Activated CD4-positive, alpha-beta T cell treated with anti-CD3 and anti-CD28 coated beads, Interleukin-10, Interleukin-2, amounts not matched to agents 100 ng/mL and 50 ng/mL, durations not matched to agents 16 hours and 8 hours (primary cell): ENCODE measurements around the gene TP53RK.
"Not testable (repeated sequence)": the region's sequence is repeated elsewhere in the genome, so short reads cannot be mapped to it uniquely, and the experiment has no call there.

Experiments used
- DNase-seq: peaks from one replicate; pipeline ENCODE4 v3.0.0-alpha.2; 2020

TP53RK gene

DNA sequence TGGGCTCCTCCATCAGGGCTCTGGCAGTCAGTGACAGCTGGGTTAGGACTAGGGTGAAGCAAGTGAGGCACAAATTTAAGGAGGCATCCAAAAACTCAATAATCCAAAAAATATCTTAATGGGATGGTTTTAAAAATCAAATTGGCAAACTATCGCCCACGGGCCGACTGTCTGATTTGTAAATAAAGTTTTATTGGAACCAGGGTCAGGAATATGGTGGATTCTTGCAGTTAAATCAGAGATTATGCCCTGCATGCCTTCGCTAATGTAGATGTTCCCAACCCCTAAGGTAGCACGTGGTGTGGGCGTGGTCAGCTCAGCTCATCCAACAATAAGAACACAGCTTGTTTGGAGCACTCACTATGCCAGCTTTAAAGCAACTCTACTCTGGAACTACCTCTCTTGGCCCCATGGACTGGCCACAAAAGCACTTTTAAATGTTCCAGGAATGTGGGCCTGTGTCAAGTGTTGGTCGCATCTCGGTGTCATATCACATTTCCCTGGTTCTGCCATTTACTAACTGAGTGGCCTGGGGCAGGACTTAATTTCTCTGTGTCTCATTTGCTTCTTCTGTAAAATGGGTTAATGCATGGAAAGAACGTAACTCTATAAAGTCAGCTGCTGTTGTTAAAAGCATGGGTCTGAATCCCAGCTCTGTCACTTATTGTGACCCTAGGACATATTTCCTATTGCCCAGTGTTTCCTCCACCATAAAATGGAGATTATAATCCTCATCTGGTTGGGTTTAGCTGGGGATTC is 7.0 kb downstream of the TP53RK start:
- no peak for DNase-seq

DNA sequence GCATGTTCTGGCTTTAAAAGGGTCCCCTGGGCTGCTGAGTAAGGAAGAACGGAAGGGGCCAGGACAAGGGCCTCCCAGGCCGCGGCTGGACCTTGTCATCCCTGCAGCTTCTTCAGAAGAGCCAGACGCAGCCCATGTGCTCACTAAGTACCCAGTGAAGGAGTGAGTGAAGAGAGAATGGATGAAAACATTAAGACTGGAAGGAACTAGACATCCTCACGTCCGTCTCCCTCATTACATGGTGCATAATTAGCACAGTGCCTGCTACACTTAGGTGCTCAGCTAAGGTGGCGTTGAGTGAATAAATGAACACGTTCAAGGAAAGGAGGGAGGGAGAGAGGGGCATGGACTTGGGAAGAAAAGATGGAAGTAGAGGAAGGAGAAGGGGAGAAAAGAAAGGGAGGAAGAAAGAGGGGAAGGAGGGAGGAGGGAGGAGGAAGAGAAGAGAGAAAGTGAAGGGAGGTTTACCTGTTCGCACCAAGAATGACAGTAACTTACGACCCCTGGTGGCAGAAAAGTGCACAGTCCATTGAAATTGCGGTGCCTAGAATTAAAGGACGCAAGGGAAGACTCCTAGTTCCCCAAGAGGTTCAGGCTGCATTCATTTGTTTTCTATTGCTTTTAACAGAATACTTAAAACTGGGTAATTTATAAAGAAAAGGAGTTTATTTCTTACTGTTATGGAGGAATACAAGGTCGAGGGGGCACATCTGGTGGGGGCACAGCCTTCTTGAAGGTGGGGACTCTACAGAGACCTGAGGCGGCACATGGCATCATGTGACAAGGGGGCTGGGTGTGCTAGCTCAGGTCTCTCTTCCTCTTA is 8.0 kb downstream of the TP53RK start:
- peak; percentile 72 for DNase-seq

DNA sequence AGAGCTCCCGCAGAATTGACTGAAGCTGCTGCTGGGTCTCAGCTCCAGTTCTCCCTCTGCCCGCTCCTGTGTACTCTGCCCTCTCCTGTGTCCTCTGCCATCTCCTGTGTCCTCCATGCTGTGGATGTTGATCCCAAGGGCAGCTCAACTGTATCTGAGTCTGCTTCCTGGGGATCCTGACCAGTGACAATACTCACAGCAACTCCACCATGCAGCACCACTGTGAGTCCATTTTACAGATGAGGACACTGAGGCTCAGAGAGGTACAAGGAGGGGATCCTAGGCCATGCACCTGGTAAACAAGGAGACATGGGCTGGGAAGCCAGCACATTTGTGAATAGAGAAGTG is 8.6 kb downstream of the TP53RK start:
- DNase-seq, result no peak

- no peak for DNase-seq
These were observed 10.7 kb downstream of the TP53RK start for GRCh38 chr20:46678516-46678915.

DNA sequence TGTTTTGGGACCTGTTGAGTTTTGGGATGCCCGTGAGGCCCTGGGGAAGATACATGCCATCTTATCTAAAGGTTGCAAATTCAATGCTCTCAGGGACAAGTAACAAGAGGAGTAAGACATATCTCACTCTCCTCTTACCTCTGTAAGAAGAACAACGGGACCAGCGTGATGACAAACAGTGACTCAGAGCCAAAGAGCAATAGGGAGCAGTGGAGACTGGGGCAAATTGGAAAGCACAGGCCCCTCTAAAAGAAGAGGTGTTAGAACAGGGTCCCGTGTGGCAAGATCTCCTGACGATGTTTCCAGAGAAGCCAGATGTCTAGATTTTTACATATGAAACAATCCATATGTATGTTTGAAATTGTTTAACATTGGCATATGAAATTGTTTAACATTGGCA is 11.6 kb downstream of the TP53RK start:
- no peak for DNase-seq

- not testable (repeated sequence) for DNase-seq
These were observed 12.5 kb downstream of the TP53RK start for GRCh38 chr20:46676649-46677316.

DNA sequence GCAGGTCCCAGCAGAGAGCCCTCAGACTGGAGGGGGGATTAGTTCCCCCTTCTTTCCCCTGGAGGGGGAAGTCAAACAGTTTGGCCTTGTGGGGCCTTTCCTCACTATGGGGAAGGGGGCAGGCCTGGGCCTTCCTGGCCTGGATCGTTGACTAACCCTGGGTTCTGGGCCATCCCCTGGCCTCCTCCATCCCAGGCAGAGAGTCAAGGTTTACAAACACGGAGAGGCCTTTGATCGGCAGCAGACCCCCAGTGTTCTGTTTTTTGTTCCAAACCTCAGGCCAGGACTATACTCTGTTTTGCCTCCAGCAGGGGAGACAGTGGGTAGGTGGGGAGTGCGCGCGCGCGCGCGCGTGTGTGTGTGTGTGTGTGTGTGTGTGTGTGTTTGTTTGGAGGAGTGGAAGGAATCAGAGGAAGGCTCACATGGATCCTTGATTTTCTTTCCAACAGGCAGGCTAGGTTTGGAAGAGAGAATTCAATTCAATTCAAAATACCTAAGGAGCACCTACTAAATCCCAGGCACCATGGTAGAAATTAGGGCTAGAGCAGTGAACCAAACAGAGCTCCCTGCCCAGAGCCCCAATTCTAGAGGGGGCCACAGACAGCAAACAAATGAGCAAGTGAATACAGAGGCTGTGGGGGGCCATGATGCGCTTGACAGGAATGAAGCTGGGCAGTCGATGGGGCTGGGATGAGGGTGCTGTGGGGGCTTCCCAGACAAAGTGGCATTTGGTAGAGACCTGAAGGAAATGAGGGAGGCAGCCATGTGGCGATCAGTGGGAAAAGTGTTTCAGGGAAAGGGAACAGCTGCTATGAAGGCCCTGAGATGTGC is 14.8 kb downstream of the TP53RK start:
- DNase-seq, result no peak

DNA sequence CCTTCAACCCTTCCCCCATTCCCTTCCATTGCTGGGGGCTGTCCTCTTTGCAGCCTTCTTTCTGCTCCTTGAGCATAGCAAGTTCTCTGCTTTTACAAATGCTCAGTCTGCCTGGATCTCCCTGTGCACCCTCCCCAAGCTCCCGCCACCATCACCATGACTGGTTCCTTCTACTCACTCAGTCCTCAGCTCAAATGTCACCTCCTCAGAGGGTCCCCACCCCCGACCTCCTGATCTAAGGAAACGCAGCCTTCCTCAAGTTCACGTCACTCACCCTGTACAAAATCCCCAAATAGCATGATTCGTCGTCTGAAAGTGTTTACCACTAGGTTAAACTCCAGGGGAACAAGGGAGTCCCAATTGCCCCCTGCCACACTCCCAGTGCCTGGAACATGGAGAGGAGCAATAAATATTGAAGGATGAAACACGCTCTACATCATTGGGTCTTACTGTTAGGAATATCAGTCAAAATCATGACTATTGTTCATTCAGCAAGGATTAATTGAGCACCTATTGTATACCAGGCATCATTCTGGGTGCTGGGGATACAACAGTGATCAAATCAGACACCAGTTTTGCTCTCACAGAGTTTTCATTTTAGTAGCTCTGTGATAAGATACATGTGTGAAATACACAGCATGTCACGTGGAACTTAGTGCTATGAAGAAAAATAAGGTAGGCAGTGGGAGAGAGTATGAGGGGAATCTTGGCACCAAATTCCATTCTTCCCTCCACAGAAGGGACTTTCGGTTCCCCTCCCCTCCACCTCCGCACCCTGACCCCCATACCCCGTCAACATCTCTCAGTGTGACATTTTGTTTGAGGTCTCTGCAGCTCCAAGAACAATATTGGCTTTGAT is 15.6 kb downstream of the TP53RK start:
- DNase-seq, result no peak

DNA sequence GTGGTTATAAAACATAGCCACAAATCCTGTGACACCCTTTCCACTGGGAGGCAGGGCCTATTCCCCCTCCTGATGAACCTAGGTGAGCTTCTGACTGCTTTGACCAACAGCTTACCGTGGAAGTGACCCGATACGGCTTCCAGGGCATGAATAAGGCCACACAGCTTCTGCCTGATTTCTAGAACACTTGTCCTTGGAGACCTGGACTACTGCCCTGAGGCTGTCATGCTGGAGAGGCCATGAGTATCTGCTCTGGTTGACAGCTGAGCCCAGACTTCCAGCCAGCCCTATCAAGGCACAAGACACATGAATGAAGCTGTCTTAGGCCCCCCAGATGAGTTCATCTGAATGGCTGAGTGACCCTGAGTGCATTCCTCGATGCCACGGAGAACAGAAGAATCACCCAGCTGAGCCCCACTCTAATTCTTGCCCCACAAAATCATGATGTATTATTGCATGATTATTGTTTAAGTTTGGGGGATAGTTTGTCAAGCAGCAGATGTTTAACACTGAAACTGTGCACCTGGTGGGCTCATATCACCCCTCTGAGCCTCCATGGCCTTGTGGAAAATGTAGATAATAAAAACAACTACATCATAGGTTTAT is 16.6 kb downstream of the TP53RK start:
- no peak for DNase-seq

- no peak for DNase-seq
These were observed 17.2 kb downstream of the TP53RK start for GRCh38 chr20:46671866-46672542.

- no peak for DNase-seq
These were observed 18.4 kb downstream of the TP53RK start for GRCh38 chr20:46670585-46671584.

- no peak for DNase-seq
These were observed 19.0 kb downstream of the TP53RK start for GRCh38 chr20:46670228-46670584.

DNA sequence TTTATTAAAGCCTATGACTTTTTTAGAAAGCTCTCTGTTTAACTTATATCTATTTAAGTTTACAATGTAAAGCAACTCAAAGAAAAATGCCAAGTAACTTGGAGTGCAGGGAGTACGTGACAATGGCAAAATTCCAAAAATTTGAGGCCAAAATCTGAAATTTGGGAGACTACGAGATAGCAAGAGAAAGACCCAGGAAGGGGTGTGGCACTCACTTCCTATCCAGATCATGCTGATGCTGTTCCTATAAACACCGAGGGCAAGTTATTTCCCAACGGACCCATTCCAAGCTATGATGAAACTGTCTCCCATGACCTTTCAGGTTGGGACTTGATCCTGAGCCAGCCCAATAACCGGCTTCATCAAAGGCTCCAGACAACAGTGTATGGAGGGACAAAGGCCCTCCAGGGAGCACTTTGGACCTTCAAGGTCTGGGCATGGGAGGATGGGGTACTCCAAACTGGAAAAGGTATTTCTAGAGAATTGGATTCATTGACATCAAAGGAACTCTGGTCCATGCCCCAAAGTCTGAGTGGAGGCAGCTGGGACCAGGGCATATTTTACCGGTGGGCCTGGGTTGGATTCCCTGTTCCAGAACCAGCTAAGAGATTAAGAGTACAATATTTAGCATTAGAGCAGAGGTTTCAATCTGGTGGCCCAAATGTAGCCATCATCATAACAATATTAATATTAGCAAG is 22.3 kb downstream of the TP53RK start:
- DNase-seq, result no peak

DNA sequence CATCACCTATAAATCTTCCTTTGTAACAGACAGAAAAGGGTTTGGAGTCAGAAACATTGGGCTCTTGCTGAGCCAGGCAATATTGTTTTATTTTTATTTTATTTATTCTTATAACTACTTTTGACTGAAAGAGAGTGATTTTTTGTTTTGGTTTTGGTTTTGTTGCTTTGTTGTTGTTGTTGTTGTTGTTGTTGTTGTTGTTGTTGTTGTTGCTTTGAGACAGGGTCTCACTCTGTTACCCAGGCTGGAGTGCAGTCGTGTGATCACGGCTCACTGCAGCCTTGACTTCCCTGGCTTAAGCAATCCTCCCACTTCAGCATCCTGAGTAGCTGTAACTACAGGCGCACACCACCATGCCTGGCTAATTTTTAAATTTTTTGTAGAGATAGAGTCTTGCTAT is 22.9 kb downstream of the TP53RK start:
- DNase-seq, result no peak

DNA sequence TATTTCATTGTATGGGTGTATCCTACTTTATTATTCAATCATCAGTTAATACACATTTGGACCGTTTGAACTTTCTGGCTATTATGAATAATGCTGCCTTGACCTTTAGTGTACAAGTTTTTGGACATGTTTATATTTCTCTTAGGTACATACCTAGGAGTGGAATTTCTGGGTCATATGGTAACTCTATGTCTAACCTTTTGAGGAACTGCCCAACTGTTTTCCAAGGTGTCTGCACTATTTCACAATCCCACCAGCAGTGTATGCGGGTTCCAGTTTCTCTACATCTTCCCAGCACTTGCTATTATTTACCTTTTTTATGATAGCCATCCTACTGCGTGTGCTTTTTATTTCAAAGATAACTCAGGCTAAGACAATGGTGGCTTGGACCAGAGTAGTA is 23.6 kb downstream of the TP53RK start:
- no peak for DNase-seq

DNA sequence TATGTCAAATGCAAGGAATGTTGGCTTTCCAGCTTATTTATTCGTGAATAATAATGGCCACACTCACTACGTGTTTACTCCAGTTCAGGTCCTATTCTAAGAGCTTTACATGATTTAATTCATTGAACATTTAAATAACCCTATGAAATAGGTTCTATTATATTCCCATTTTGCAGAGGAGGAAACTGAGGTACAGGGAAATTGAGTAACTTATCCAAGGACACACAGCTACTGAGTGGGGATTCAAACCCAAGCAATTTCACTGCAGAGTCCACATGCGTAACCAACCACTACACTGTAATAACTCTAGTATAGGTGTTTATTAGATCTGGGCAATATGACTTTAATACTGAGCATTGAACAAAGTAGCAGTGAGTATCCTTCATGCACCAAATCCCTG is 25.7 kb downstream of the TP53RK start:
- DNase-seq, result no peak

DNA sequence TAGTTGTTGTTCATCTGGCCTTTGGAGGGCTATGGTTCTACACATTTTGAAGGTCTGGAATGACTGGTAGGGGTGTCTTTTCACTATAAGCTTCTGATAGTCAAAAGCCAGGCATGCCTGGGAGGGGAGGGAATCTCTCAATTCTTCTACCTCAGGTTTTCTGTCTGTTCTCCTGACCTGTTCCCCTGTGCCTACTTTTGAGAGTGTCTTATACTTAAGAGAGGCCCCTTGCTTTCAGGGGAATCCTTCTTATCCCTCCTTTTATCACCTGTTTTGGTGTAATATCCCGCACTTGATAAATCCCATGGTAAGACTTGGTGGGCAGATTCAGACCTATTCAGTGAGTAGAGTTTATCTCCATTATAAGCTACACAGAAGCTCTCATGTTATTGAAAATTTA is 27.6 kb downstream of the TP53RK start:
- no peak for DNase-seq

GRCh38 chr20:46660487-46660886 is 28.8 kb downstream of the TP53RK start:
- no peak for DNase-seq

DNA sequence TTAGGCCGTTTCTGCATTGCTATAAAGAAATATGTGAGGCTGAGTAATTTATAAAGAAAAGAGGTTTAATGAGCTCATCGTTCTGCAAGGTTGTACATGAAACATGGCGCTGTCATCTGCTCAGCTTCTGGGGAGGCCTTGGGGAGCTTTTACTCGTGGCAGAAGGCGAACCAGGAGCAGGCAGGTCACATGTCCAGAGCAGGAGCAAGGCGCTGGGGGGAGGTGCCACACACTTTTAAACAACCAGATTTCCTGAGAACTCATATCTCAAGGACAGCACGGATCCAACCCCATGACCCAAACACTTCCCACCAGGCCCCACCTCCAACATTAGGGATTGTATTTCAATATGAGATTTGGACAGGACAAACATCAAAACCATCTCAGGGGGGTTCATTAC is 31.6 kb downstream of the TP53RK start:
- DNase-seq, result no peak
